Measurements from ENCODE around the gene KLRB1.
"Not testable (repeated sequence)": the region's sequence is repeated elsewhere in the genome, so short reads cannot be mapped to it uniquely, and the experiment has no call there.

KLRB1 gene

DNA sequence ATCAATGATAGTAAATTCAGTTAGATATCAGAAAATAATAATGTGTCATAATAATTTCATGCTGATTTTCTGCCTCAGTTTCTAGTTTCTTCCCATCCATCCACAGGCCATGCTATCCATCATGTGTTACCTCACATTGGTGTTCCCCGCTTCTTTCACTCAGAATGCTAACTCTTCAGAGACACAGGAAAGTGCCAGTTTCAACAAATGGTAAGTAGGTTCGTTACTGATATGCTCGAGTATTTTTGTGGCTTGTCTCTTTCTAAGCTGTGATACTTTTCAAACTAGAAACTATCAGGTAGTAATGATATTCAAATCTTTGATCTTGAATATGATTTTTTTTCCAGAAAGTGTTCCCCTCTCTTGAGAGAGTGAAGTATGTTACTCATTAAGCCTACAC is 1.5 kb downstream of the KLRB1 start:
- peaks cover 24% of the 10 kb centered on the region for H3K4me1 Mint-ChIP-seq
- CTCF ChIA-PET, result no interaction called here
- no peak overlapping the region for H3K4me3 Mint-ChIP-seq
- H3K27ac Mint-ChIP-seq, result no peak overlapping the region
- DNase-seq, result no peak
- H3K27me3 Mint-ChIP-seq, result peaks cover 4% of the 10 kb centered on the region
- H3K36me3 Mint-ChIP-seq, result peaks cover 30% of the 10 kb centered on the region
- peaks cover 17% of the 10 kb centered on the region for H3K9me3 Mint-ChIP-seq

- CTCF ChIA-PET, result no interaction called here
- Mint-ChIP-seq H3K27ac (no peak overlapping the region), H3K9me3 (peaks cover 12% of the 10 kb centered on the region), H3K36me3 (peaks cover 23% of the 10 kb centered on the region), H3K4me3 (no peak overlapping the region), H3K27me3 (peaks cover 4% of the 10 kb centered on the region), H3K4me1 (peaks cover 17% of the 10 kb centered on the region)
- no peak for DNase-seq
Measured at GRCh38 chr12:9605483-9605882, 2.2 kb downstream of the KLRB1 start.

GRCh38 chr12:9604287-9604686 is 3.4 kb downstream of the KLRB1 start:
- Mint-ChIP-seq H3K36me3 (peaks cover 13% of the 10 kb centered on the region), H3K4me3 (no peak overlapping the region), H3K4me1 (peaks cover 12% of the 10 kb centered on the region), H3K9me3 (peaks cover 3% of the 10 kb centered on the region), H3K27me3 (peaks cover 4% of the 10 kb centered on the region), H3K27ac (no peak overlapping the region)
- CTCF ChIA-PET, result no interaction called here
- no peak for DNase-seq

- H3K27me3 Mint-ChIP-seq, H3K27ac Mint-ChIP-seq, H3K36me3 Mint-ChIP-seq, DNase-seq, H3K4me3 Mint-ChIP-seq, H3K9me3 Mint-ChIP-seq, H3K4me1 Mint-ChIP-seq, CTCF ChIA-PET: not testable (repeated sequence)
Measured at GRCh38 chr12:9600426-9600825, 7.3 kb downstream of the KLRB1 start.

GRCh38 chr12:9598363-9598762 is 9.4 kb downstream of the KLRB1 start:
- CTCF ChIA-PET, result no interaction called here
- H3K27ac Mint-ChIP-seq, result no peak overlapping the region
- H3K36me3 Mint-ChIP-seq, result peaks cover 1% of the 10 kb centered on the region
- no peak overlapping the region for H3K4me3 Mint-ChIP-seq
- H3K4me1 Mint-ChIP-seq, result no peaks in the 10 kb centered on the region
- no peaks in the 10 kb centered on the region for H3K9me3 Mint-ChIP-seq
- H3K27me3 Mint-ChIP-seq, result no peaks in the 10 kb centered on the region
- no peak for DNase-seq

DNA sequence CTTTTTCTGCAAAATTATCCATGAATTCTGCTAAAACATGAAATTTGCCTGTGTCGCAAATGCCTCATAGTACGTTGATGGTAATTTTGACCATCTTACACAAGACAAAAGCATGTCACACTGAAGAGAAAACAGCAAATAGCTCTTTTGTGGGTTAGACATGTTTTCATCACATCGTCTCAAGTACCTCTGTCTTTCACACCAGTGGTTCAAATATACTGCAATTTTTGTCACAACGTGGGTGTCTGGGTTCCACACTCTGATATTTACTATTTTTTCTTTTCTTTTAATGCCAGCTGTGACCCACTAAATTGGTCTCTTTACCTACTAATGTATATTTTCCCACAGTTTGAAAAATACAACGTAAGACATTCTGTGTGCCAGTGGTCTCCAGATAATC is 10.4 kb downstream of the KLRB1 start:
- CTCF ChIA-PET, result no interaction called here
- H3K9me3 Mint-ChIP-seq, result no peaks in the 10 kb centered on the region
- DNase-seq, result no peak
- H3K27ac Mint-ChIP-seq, result no peak overlapping the region
- H3K27me3 Mint-ChIP-seq, result no peaks in the 10 kb centered on the region
- no peak overlapping the region for H3K4me3 Mint-ChIP-seq
- H3K36me3 Mint-ChIP-seq, result peaks cover 1% of the 10 kb centered on the region
- H3K4me1 Mint-ChIP-seq, result no peaks in the 10 kb centered on the region

DNA sequence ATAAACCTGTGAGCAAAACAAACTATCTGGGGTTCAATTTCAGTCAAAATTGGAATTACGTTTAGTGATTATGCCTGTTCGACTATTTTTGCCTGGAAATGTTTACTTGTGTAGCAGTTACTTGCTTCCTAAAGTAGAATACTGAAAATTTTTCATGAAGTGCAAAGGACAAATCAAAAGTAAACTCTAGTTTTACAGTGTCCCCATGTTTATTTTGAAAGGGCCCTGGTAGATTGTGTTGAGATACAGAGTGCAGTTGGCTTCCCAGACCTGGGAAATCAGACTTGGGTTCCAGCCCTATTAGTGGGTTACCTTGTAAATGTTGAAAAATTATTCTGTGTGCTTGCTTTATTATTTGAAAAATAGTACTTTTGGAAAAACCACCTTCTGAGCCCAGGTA is 17.3 kb downstream of the KLRB1 start:
- Mint-ChIP-seq H3K9me3 (no peaks in the 10 kb centered on the region), H3K36me3 (no peaks in the 10 kb centered on the region), H3K27ac (no peak overlapping the region), H3K27me3 (no peaks in the 10 kb centered on the region), H3K4me1 (no peaks in the 10 kb centered on the region), H3K4me3 (no peak overlapping the region)
- CTCF ChIA-PET, result no interaction called here
- DNase-seq, result no peak

DNA sequence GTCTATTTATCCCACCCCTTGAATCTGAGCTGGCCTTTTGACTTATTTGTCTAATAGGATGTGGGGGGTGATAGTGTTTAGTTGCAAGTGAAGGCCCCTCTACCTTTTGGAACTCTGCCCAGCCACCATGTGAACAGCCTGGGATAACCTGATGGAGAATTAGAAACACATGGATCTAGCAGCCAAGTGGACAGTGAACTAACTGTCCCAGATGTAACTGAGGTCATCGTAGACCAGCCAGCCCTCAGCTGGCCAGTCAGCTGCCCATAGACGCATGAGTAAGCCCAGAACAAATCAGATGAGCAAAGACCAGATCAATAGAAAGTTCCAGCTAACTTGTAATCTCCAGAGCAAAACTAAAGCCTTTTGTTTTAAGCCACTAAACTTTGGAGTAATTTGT is 19.0 kb downstream of the KLRB1 start:
- DNase-seq, result no peak
- no peaks in the 10 kb centered on the region for H3K9me3 Mint-ChIP-seq
- no peak overlapping the region for H3K27ac Mint-ChIP-seq
- no peaks in the 10 kb centered on the region for H3K4me1 Mint-ChIP-seq
- H3K4me3 Mint-ChIP-seq, result no peak overlapping the region
- no peaks in the 10 kb centered on the region for H3K27me3 Mint-ChIP-seq
- H3K36me3 Mint-ChIP-seq, result no peaks in the 10 kb centered on the region
- CTCF ChIA-PET, result no interaction called here

DNA sequence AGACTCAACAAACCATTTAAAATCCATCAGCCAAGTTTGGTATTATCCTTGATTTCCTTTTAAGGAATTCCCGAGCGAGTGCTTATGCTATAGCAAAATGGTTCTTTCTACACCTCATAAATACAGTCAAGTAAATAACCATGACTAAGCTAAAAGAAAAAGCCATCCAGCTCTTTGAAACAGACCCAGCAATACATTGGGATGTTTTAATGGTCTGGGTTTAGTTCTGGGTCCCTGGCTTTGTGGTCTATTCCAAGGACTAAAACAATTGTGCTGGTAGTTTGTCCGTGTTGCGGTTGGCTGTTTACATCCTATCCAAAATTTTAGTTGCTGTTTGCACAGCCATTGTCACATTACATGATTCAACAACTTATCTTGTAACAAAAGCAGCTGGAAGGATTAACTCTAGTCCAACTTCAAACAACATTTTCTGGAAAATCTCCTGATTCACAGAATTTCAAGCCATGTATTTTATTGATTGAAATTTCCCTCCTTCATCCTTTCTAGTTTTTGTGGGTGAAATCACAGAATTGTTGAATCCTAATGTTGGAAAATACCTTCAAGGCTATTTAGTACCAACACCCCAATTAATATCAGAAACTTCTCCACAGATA is 19.6 kb downstream of the KLRB1 start:
- Mint-ChIP-seq H3K4me1 (no peaks in the 10 kb centered on the region), H3K27me3 (no peaks in the 10 kb centered on the region), H3K27ac (no peak overlapping the region), H3K9me3 (no peaks in the 10 kb centered on the region), H3K36me3 (no peaks in the 10 kb centered on the region), H3K4me3 (no peak overlapping the region)
- CTCF ChIA-PET, result no interaction called here
- DNase-seq, result no peak

DNA sequence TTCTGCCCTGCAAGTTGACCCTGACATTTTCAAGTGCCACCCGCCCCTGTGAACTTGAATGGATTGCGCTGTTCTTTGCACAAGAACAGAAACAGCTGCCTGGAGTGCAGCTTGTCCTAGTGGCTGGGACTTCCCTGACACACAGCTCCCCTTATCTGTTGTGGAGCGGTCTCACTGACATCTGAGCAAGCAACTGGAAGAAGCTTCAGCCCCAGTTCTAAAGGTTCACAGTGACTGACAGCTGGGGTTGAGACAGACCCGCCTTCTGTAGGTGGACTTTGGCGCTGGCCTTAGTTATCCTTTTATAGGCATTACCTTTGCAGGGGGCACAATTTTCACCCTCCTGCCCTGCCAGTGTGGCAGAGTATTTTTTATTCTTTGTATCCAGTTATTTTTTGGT is 30.0 kb downstream of the KLRB1 start:
- H3K36me3 Mint-ChIP-seq, H3K27me3 Mint-ChIP-seq, H3K9me3 Mint-ChIP-seq, H3K4me1 Mint-ChIP-seq, H3K4me3 Mint-ChIP-seq, H3K27ac Mint-ChIP-seq, CTCF ChIA-PET, DNase-seq: not testable (repeated sequence)

DNA sequence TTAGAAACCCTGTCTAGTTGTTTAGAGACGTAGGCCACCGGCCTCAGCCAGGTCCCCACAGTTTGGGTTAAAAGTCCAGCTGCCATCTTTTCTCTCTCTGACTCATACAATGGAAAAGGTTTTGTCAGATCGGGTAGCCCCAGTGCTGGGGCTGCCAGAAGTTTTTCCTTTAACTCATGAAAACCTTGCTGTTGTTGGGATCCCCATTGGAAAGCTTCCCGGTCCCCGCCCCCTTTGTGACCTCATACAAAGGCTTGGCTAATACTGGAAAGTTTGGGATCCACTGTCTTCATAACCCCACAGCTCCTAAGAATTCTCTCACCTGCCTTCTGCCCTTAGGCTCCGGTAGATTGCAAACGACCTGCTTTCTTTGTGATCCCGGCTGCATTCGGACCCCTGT is 40.6 kb downstream of the KLRB1 start:
- H3K27me3 Mint-ChIP-seq, H3K4me1 Mint-ChIP-seq, CTCF ChIA-PET, DNase-seq, H3K9me3 Mint-ChIP-seq, H3K27ac Mint-ChIP-seq, H3K36me3 Mint-ChIP-seq, H3K4me3 Mint-ChIP-seq: not testable (repeated sequence)

- H3K4me1 Mint-ChIP-seq, H3K36me3 Mint-ChIP-seq, H3K9me3 Mint-ChIP-seq, DNase-seq, H3K27ac Mint-ChIP-seq, H3K27me3 Mint-ChIP-seq, H3K4me3 Mint-ChIP-seq, CTCF ChIA-PET: not testable (repeated sequence)
Measured at GRCh38 chr12:9566113-9566512, 41.6 kb downstream of the KLRB1 start.

GRCh38 chr12:9564418-9564817 is 43.3 kb downstream of the KLRB1 start:
- CTCF ChIA-PET, H3K27ac Mint-ChIP-seq, H3K4me1 Mint-ChIP-seq, H3K4me3 Mint-ChIP-seq, DNase-seq, H3K9me3 Mint-ChIP-seq, H3K27me3 Mint-ChIP-seq, H3K36me3 Mint-ChIP-seq: not testable (repeated sequence)

DNA sequence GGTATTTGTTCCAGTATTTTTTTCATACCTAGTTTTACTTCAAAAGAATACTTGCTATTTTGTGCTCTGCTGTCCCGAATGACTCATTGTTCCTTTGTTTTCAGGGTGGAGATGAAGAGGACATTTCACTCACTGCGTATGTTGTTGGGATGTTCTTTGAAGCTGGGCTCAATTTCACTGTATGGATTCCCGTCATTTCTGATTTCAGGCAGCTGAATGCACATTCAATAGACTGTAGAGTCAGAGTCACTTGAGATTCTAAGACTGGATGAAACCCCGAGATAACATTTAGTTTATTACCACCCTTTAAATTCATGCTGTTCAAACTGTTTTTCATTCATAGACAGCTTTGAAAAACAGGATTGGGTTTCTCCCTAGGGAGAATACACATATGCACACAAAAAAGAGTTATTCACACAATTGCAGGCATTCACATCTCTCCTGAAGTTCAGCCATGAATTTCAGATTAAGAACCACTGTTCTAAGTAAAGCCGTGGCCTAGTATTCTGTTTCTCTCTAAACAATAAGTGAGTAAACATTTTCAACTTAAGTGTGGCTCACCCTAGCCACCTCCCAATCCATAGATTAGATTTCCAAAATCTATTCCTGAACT is 44.8 kb downstream of the KLRB1 start:
- CTCF ChIA-PET, H3K9me3 Mint-ChIP-seq, DNase-seq, H3K4me1 Mint-ChIP-seq, H3K27ac Mint-ChIP-seq, H3K4me3 Mint-ChIP-seq, H3K36me3 Mint-ChIP-seq, H3K27me3 Mint-ChIP-seq: not testable (repeated sequence)

DNA sequence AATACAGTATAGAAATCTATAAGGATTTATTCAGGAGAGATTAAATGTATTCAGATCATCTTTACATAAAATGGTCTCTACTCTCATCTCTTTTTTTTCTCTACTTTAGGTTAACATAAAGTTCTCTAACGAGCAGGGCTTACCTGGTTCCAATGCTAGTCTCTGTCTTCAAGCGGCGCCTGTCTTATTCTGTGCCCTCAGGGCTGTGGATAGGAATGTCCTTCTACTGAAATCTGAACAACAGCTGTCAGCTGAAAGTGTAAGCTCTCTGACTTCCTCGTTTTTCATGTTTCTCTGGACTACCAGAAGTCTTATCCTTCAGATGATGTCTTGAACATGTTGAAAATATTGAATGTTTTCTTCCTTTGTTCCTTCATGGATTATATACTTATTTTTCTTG is 62.2 kb downstream of the KLRB1 start:
- DNase-seq, H3K36me3 Mint-ChIP-seq, H3K4me3 Mint-ChIP-seq, CTCF ChIA-PET, H3K4me1 Mint-ChIP-seq, H3K27me3 Mint-ChIP-seq, H3K27ac Mint-ChIP-seq, H3K9me3 Mint-ChIP-seq: not testable (repeated sequence)
